H9 (cell line): ENCODE measurements around the gene VCPKMT. TPM values are rescaled to one million over a fixed set of nuclear protein-coding genes. Genes with fewer than 3 reads are reported as not detected.

Source experiments
- DNase-seq: peaks from one replicate; pipeline ENCODE4 v3.0.0-alpha.2; 2017
- H2AFZ ChIP-seq: one replicate; pipeline ENCODE4 v1.6.1; 2013; ENCODE audit warnings: mild to moderate bottlenecking, low read length, control low read depth, moderate library complexity
- H2AK5ac ChIP-seq: 2 replicates; pipeline ENCODE4 v1.6.1; 2013; ENCODE audit warnings: low read length, control low read depth, mixed read lengths; ENCODE audit not compliant: insufficient read length
- H2BK120ac ChIP-seq: one replicate; pipeline ENCODE4 v1.6.1; 2013; ENCODE audit warnings: low read depth, mild to moderate bottlenecking, low read length, control low read depth, inconsistent platforms; ENCODE audit not compliant: poor library complexity, severe bottlenecking
- H2BK12ac ChIP-seq: 2 replicates; pipeline ENCODE4 v1.6.1; 2013; ENCODE audit warnings: low read length, control low read depth, mixed read lengths, low read depth; ENCODE audit not compliant: insufficient read length
- H2BK15ac ChIP-seq: 2 replicates; pipeline ENCODE4 v1.6.1; 2013; ENCODE audit warnings: low read depth, low read length, control low read depth
- H2BK20ac ChIP-seq: one replicate; pipeline ENCODE4 v1.6.1; 2013; ENCODE audit warnings: low read depth, mild to moderate bottlenecking, low read length, control low read depth, inconsistent platforms; ENCODE audit not compliant: poor library complexity, severe bottlenecking
- H2BK5ac ChIP-seq: 2 replicates; pipeline ENCODE4 v1.6.1; 2013; ENCODE audit warnings: low read length, control low read depth, mixed read lengths; ENCODE audit not compliant: insufficient read length
- H3K14ac ChIP-seq: 2 replicates; pipeline ENCODE4 v1.6.1; 2013; ENCODE audit warnings: low read length, control low read depth; ENCODE audit not compliant: insufficient read depth
- H3K18ac ChIP-seq: 2 replicates; pipeline ENCODE4 v1.6.1; 2013; ENCODE audit warnings: low read depth, mild to moderate bottlenecking, mixed read lengths, low read length, control low read depth; ENCODE audit not compliant: insufficient read length
- H3K23ac ChIP-seq: 2 replicates; pipeline ENCODE4 v1.6.1; 2013; ENCODE audit warnings: low read length, control low read depth, mixed read lengths, low read depth; ENCODE audit not compliant: insufficient read length
- H3K23me2 ChIP-seq: 2 replicates; pipeline ENCODE4 v1.6.1; 2013; ENCODE audit warnings: low read depth, mild to moderate bottlenecking, mixed read lengths, low read length, control low read depth; ENCODE audit not compliant: insufficient read length, poor library complexity, severe bottlenecking
- H3K27ac ChIP-seq: 2 replicates; pipeline ENCODE4 v1.5.1; 2013; ENCODE audit warnings: low read length, control low read depth, mixed read lengths, low read depth; ENCODE audit not compliant: insufficient read length
- H3K27me3 ChIP-seq: 2 replicates; pipeline ENCODE4 v1.6.1; 2013; ENCODE audit warnings: low read length, control low read depth, inconsistent platforms; ENCODE audit not compliant: insufficient read depth
- H3K4ac ChIP-seq: 2 replicates; pipeline ENCODE4 v1.6.1; 2013; ENCODE audit warnings: low read depth, mild to moderate bottlenecking, control low read depth, inconsistent platforms, low read length, moderate library complexity
- H3K4me1 ChIP-seq: 2 replicates; pipeline ENCODE4 v1.6.1; 2013; ENCODE audit warnings: low read length, control low read depth, inconsistent platforms; ENCODE audit not compliant: insufficient read depth
- H3K4me2 ChIP-seq: 2 replicates; pipeline ENCODE4 v1.6.1; 2013; ENCODE audit warnings: low read length, control low read depth, mixed read lengths; ENCODE audit not compliant: insufficient read length, insufficient read depth
- H3K56ac ChIP-seq: 2 replicates; pipeline ENCODE4 v1.6.1; 2013; ENCODE audit warnings: low read depth, mild to moderate bottlenecking, mixed read lengths, low read length, control low read depth; ENCODE audit not compliant: insufficient read length
- H3K79me1 ChIP-seq: 2 replicates; pipeline ENCODE4 v1.6.1; 2013; ENCODE audit warnings: low read depth, mild to moderate bottlenecking, moderate library complexity, low read length, control low read depth, inconsistent platforms; ENCODE audit not compliant: insufficient read depth, poor library complexity, severe bottlenecking
- H3K79me2 ChIP-seq: 2 replicates; pipeline ENCODE4 v1.6.1; 2013; ENCODE audit warnings: low read length, control low read depth, inconsistent platforms; ENCODE audit not compliant: insufficient read depth
- H3K9ac ChIP-seq: 2 replicates; pipeline ENCODE4 v1.6.1; 2013; ENCODE audit warnings: low read length, control low read depth, mixed read lengths; ENCODE audit not compliant: insufficient read length; ENCODE audit errors: extremely low read depth
- H3K9me3 ChIP-seq: one replicate; pipeline ENCODE4 v1.6.1; 2013; ENCODE audit warnings: low read depth, low read length, inconsistent platforms; ENCODE audit not compliant: control insufficient read depth
- H3T11ph ChIP-seq: one replicate; pipeline ENCODE4 v1.6.1; 2013; ENCODE audit warnings: mild to moderate bottlenecking, low read length, control low read depth, inconsistent platforms
- H4K20me1 ChIP-seq: one replicate; pipeline ENCODE4 v1.6.1; 2013; ENCODE audit not compliant: control insufficient read depth, insufficient read length, insufficient read depth
- H4K5ac ChIP-seq: 2 replicates; pipeline ENCODE4 v1.6.1; 2013; ENCODE audit warnings: low read depth, mild to moderate bottlenecking, mixed read lengths, low read length, control low read depth; ENCODE audit not compliant: insufficient read length
- H4K8ac ChIP-seq: replicated peaks from 2 replicates; pipeline ENCODE4 v1.6.1; 2013; ENCODE audit warnings: low read length, control low read depth, mixed read lengths, low read depth; ENCODE audit not compliant: insufficient read length
- H4K91ac ChIP-seq: 2 replicates; pipeline ENCODE4 v1.6.1; 2013; ENCODE audit warnings: low read depth, mild to moderate bottlenecking, moderate library complexity, mixed read lengths, low read length, control low read depth; ENCODE audit not compliant: insufficient read length
- H3K27ac Mint-ChIP-seq, 3 experiments: 2 replicates in 2 of 3; 3 replicates in 1 of 3; pipeline ENCODE4 v1.8.0; 2020 to 2021; ENCODE audit warnings: mixed read lengths in 3 of 3, mild to moderate bottlenecking in 1 of 3, moderate library complexity in 1 of 3
- H3K27me3 Mint-ChIP-seq: 2 replicates; pipeline ENCODE4 v1.8.0; 2021; ENCODE audit warnings: low read depth, mild to moderate bottlenecking, moderate library complexity, mixed read lengths
- H3K36me3 Mint-ChIP-seq, 3 experiments: 2 replicates in 2 of 3; 3 replicates in 1 of 3; pipeline ENCODE4 v1.8.0; 2020 to 2021; ENCODE audit warnings: low read depth in 3 of 3, mixed read lengths in 3 of 3; ENCODE audit not compliant: insufficient read depth in 1 of 3
- H3K4me1 Mint-ChIP-seq, 2 experiments: 2 replicates each; pipeline ENCODE4 v1.8.0; 2020; ENCODE audit warnings: mixed read lengths in 2 of 2
- H3K4me3 Mint-ChIP-seq, 2 experiments: 2 replicates in 1 of 2; 3 replicates in 1 of 2; pipeline ENCODE4 v1.8.0; 2020 to 2021; ENCODE audit warnings: mild to moderate bottlenecking in 2 of 2, mixed read lengths in 2 of 2, moderate library complexity in 1 of 2
- H3K9me3 Mint-ChIP-seq, 2 experiments: 2 replicates in 1 of 2; 3 replicates in 1 of 2; pipeline ENCODE4 v1.8.0; 2020; ENCODE audit warnings: mild to moderate bottlenecking in 2 of 2, mixed read lengths in 2 of 2, moderate library complexity in 1 of 2
- CTCF ChIP-seq: fragments of 200-600 bp; sonication (generic); conservative IDR thresholded peaks from 3 replicates; pipeline ENCODE4 v1.8.0; 2021; ENCODE audit warnings: antibody characterized with exemption, mild to moderate bottlenecking
- WGBS: extraction: QIAGEN DNeasy Blood & Tissue Kit; methylation state at CpG from one replicate; pipeline ENCODE4 v1.1.7; 2013; ENCODE audit warnings: missing lambda C conversion rate, low lambda C conversion rate, mixed read lengths; ENCODE audit not compliant: insufficient read length; ENCODE audit errors: extremely low coverage; 5-methylcytosine and 5-hydroxymethylcytosine counted together
- total RNA-seq: library from RNA; stranded (reverse); gene quantifications from 2 replicates; pipeline ENCODE4 v1.2.1, GENCODE V29; 2021

VCPKMT gene
- total RNA-seq, 1 experiment from 2014 or later: 13.7 TPM

DNA sequence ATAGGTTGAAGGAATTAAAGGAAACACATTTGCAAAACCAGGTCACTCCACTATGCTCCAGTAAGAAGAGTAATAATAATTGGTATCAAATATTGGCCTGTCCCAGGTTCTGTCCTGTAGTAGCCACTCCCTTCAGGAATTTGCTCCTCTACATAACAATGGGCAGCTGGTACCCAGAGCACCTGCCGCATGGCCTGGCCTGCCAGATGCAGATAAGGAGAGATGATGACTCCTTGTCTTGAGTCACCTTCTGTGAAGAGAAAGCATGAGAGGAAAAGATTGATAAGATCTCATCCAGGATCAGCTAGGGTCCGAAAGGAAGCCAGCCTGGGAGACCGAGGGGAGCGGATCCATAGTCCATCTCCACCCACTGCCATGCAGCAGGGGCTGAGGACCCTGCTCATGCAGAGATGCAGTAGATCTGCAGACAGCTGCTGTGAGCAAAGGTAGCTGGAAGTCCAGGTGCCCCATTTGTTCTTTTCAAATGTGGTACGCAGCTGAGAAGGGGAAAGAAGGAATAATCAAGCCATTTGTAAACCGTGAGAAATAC lies 24.3 kb downstream of the VCPKMT start:
- Histone ChIP-seq H3K79me2 (no peaks in the 10 kb centered on the region; the same call in 1 of the 2 replicates), H3K4ac (no peak overlapping the region), H3K9ac (no peak overlapping the region), H2BK120ac (no peak overlapping the region), H3K9me3 (no peaks in the 10 kb centered on the region), H2BK5ac (no peak overlapping the region), H3K56ac (no peak overlapping the region), H4K20me1 (no peaks in the 10 kb centered on the region), H3K23me2 (no peaks in the 10 kb centered on the region), H4K5ac (no peak overlapping the region), H3K14ac (no peak overlapping the region), H3K18ac (no peak overlapping the region), H2BK12ac (no peak overlapping the region), H3T11ph (no peak overlapping the region), H3K79me1 (no peaks in the 10 kb centered on the region), H3K23ac (no peak overlapping the region), H2AK5ac (no peak overlapping the region), H3K4me1 (no peaks in the 10 kb centered on the region; the same call in 1 of the 2 replicates), H2BK15ac (no peak overlapping the region), H4K91ac (no peak overlapping the region), H2AFZ (no peak overlapping the region), H4K8ac (no peak overlapping the region), H2BK20ac (no peak overlapping the region), H3K27me3 (no peaks in the 10 kb centered on the region), H3K27ac (no peak overlapping the region), H3K4me2 (no peak overlapping the region)
- Mint-ChIP-seq H3K4me1 (peaks cover 10 to 12% of the 10 kb centered on the region in 2 experiments), H3K27me3 (no peaks in the 10 kb centered on the region; the same call in 1 of the 2 replicates), H3K9me3 (no peaks in the 10 kb centered on the region), H3K36me3 (no peaks in the 10 kb centered on the region), H3K27ac (no peak overlapping the region; a peak in 1 of 7 replicates), H3K4me3 (no peak overlapping the region)
- no peak for TF ChIP-seq CTCF
- WGBS: no CpG with 5 or more reads among the region's 6 CpGs
- no peak for DNase-seq
